GM19397 (cell line): ENCODE data around the gene CCDC88B.

ENCODE experiments used
- ATAC-seq: cut with Tn5 transposase; IDR thresholded peaks from one replicate; pipeline ENCODE4 v1.9.1; 2021; ENCODE audit warnings: mild to moderate bottlenecking, moderate library complexity; ENCODE audit not compliant: unreplicated experiment

Gene CCDC88B

GRCh38 chr11:64379160-64379559, 39.2 kb downstream of the CCDC88B start:
- ATAC-seq = no peak

GRCh38 chr11:64379817-64380709, 40.1 kb downstream of the CCDC88B start:
- no peak for ATAC-seq

GRCh38 chr11:64381350-64381749, 41.3 kb downstream of the CCDC88B start:
- ATAC-seq = no peak

GRCh38 chr11:64382047-64382446, 42.0 kb downstream of the CCDC88B start:
- ATAC-seq = no peak

- ATAC-seq = no peak
Observed at GRCh38 chr11:64382586-64382985, 42.6 kb downstream of the CCDC88B start.

- ATAC-seq = no peak
Observed at GRCh38 chr11:64383580-64383979, 43.6 kb downstream of the CCDC88B start.

- no peak for ATAC-seq
Observed at GRCh38 chr11:64384028-64384737, 44.2 kb downstream of the CCDC88B start.

- no peak for ATAC-seq
Observed at GRCh38 chr11:64384981-64385944, 45.3 kb downstream of the CCDC88B start.

GRCh38 chr11:64385945-64386704, 46.1 kb downstream of the CCDC88B start:
- ATAC-seq = no peak

GRCh38 chr11:64387916-64388315, 47.9 kb downstream of the CCDC88B start:
- ATAC-seq = no peak

GRCh38 chr11:64388894-64389293, 48.9 kb downstream of the CCDC88B start:
- no peak for ATAC-seq

GRCh38 chr11:64389851-64390250, 49.8 kb downstream of the CCDC88B start:
- ATAC-seq = no peak

GRCh38 chr11:64390558-64390957, 50.6 kb downstream of the CCDC88B start:
- ATAC-seq = no peak

- no peak for ATAC-seq
Observed at GRCh38 chr11:64391839-64392238, 51.8 kb downstream of the CCDC88B start.

- no peak for ATAC-seq
Observed at GRCh38 chr11:64395545-64396078, 55.6 kb downstream of the CCDC88B start.

GRCh38 chr11:64396079-64396591, 56.1 kb downstream of the CCDC88B start:
- ATAC-seq = no peak

- no peak for ATAC-seq
Observed at GRCh38 chr11:64400102-64400501, 60.1 kb downstream of the CCDC88B start.

- ATAC-seq = no peak
Observed at GRCh38 chr11:64400667-64401066, 60.7 kb downstream of the CCDC88B start.

- ATAC-seq = no peak
Observed at GRCh38 chr11:64401775-64402174, 61.8 kb downstream of the CCDC88B start.

GRCh38 chr11:64403106-64403505, 63.1 kb downstream of the CCDC88B start:
- ATAC-seq = no peak
